Naive B cell (primary cell): Measurements from ENCODE around the gene WNT1. TPM values are rescaled to one million over a fixed set of nuclear protein-coding genes. Genes with fewer than 3 reads are reported as not detected.

Source experiments
- ATAC-seq, 2 donors: fragments of 150-1000 bp; cut with Tn5 transposase; 2 replicates each; pipeline ENCODE4 v1.10.0; 2021; ENCODE audit warnings: low read depth in 2 of 2, mild to moderate bottlenecking in 2 of 2, moderate library complexity in 2 of 2
- DNase-seq: peaks from one replicate; pipeline ENCODE4 v3.0.0; 2022
- H3K27ac Mint-ChIP-seq, 6 donors: one replicate each; pipeline ENCODE4 v1.8.0; 2020 to 2022; ENCODE audit warnings: mild to moderate bottlenecking in 6 of 6, mixed read lengths in 6 of 6, moderate library complexity in 5 of 6, inconsistent platforms in 2 of 6
- H3K27me3 Mint-ChIP-seq, 3 donors: one replicate each; pipeline ENCODE4 v1.8.0; 2021 to 2022; ENCODE audit warnings: mixed read lengths in 3 of 3, mild to moderate bottlenecking in 1 of 3
- H3K36me3 Mint-ChIP-seq, 2 donors: one replicate each; pipeline ENCODE4 v1.8.0; 2020 to 2022; ENCODE audit warnings: mixed read lengths in 2 of 2, inconsistent platforms in 1 of 2, mild to moderate bottlenecking in 1 of 2
- H3K4me1 Mint-ChIP-seq, 3 donors: one replicate each; pipeline ENCODE4 v1.8.0; 2020 to 2022; ENCODE audit warnings: mixed read lengths in 3 of 3, inconsistent platforms in 1 of 3, mild to moderate bottlenecking in 1 of 3, moderate library complexity in 1 of 3
- H3K4me3 Mint-ChIP-seq, 8 donors: one replicate each; pipeline ENCODE4 v1.8.0; 2020 to 2022; ENCODE audit warnings: mild to moderate bottlenecking in 8 of 8, mixed read lengths in 8 of 8, moderate library complexity in 8 of 8, inconsistent platforms in 2 of 8
- H3K9me3 Mint-ChIP-seq, 7 donors: one replicate each; pipeline ENCODE4 v1.8.0; 2020 to 2022; ENCODE audit warnings: mixed read lengths in 7 of 7, mild to moderate bottlenecking in 5 of 7, inconsistent platforms in 2 of 7, moderate library complexity in 1 of 7
- polyA plus RNA-seq, 6 donors: library from polyadenylated mRNA; unstranded; fragments of 300-500 nt; fragmentation: Illumina TruSeq; gene quantifications; one replicate each; pipeline ENCODE4 v1.2.3, GENCODE V29; 2021; ENCODE audit warnings: low read depth in 6 of 6

The WNT1 gene
- polyA plus RNA-seq, 6 donors from 2014 or later, result 0.23 TPM; not detected in 5

GRCh38 chr12:49012739-49013138 lies 34.6 kb downstream of the WNT1 start:
- Mint-ChIP-seq H3K27ac (no peak overlapping the region), H3K36me3 (peaks cover 14 to 15% of the 10 kb centered on the region in 2 donors), H3K9me3 (no peaks in the 10 kb centered on the region), H3K27me3 (no peaks in the 10 kb centered on the region), H3K4me3 (no peak overlapping the region), H3K4me1 (peaks cover 15 to 18% (median 17%) of the 10 kb centered on the region in 3 donors)
- DNase-seq (no peak), ATAC-seq (no peak)

- Mint-ChIP-seq H3K27me3 (no peaks in the 10 kb centered on the region), H3K4me1 (peaks cover 17 to 22% (median 22%) of the 10 kb centered on the region in 3 donors), H3K9me3 (no peaks in the 10 kb centered on the region), H3K36me3 (peaks cover 10% of the 10 kb centered on the region in 2 donors), H3K27ac (no peak overlapping the region), H3K4me3 (no peak overlapping the region)
- DNase-seq (no peak), ATAC-seq (no peak)
These were observed 35.3 kb downstream of the WNT1 start for GRCh38 chr12:49013428-49013827.

GRCh38 chr12:49014547-49014946 lies 36.4 kb downstream of the WNT1 start:
- Mint-ChIP-seq H3K9me3 (no peaks in the 10 kb centered on the region), H3K4me3 (no peak overlapping the region), H3K4me1 (peaks cover 23 to 33% (median 28%) of the 10 kb centered on the region in 3 donors), H3K27ac (no peak overlapping the region), H3K36me3 (peaks cover 4 to 7% of the 10 kb centered on the region in 2 donors), H3K27me3 (no peaks in the 10 kb centered on the region)
- DNase-seq (no peak), ATAC-seq (no peak)

- Mint-ChIP-seq H3K9me3 (no peaks in the 10 kb centered on the region), H3K4me3 (peak overlapping the region in 1 of 8 donors; percentile 66), H3K4me1 (peaks cover 29 to 40% (median 33%) of the 10 kb centered on the region in 3 donors), H3K27ac (peak overlapping the region in 1 of 6 donors; percentile 57), H3K27me3 (no peaks in the 10 kb centered on the region), H3K36me3 (peaks cover 4 to 7% of the 10 kb centered on the region in 2 donors)
- DNase-seq (no peak), ATAC-seq (no peak)
These were observed 37.1 kb downstream of the WNT1 start for GRCh38 chr12:49015196-49015595.

GRCh38 chr12:49017891-49018260 lies 39.8 kb downstream of the WNT1 start:
- Mint-ChIP-seq H3K4me1 (peaks cover 29 to 40% (median 35%) of the 10 kb centered on the region in 3 donors), H3K4me3 (peak overlapping the region; percentile 79 to 96 (median 93))
- ATAC-seq, result no peak

GRCh38 chr12:49018261-49019119 lies 40.4 kb downstream of the WNT1 start, which contains the start of gene PRKAG1:
Gene PRKAG1, minus strand, starts transcription at chr12:49018776. Its CDS starts 36 bp downstream, at chr12:49018740.
- H3K36me3 Mint-ChIP-seq, result peaks cover 10 to 15% of the 10 kb centered on the region in 2 donors
- H3K4me3 Mint-ChIP-seq, result peak within 1 kb of the TSS; percentile 79 to 96 (median 93)
- ATAC-seq, result peak; percentile 84 to 87
- H3K27me3 Mint-ChIP-seq, result no peaks in the 10 kb centered on the region
- peaks cover 29 to 40% (median 35%) of the 10 kb centered on the region in 3 donors for H3K4me1 Mint-ChIP-seq
- peak within 1 kb of the TSS; percentile 99 to 100 (median 99) for H3K27ac Mint-ChIP-seq
- DNase-seq, result peak; percentile 98
- H3K9me3 Mint-ChIP-seq, result no peaks in the 10 kb centered on the region

More at GRCh38 chr12:49017891-49018260, 39.8 kb downstream of the WNT1 start:
- Mint-ChIP-seq H3K36me3 (peaks cover 10 to 13% of the 10 kb centered on the region in 2 donors), H3K27me3 (no peaks in the 10 kb centered on the region), H3K27ac (peak overlapping the region; percentile 99 to 100 (median 99)), H3K9me3 (no peaks in the 10 kb centered on the region)
- DNase-seq, result no peak

GRCh38 chr12:49019120-49019430 lies 41.0 kb downstream of the WNT1 start:
- ATAC-seq, result peak; percentile 63
- DNase-seq, result no peak
- peak overlapping the region; percentile 99 to 100 (median 99) for H3K27ac Mint-ChIP-seq
- H3K4me3 Mint-ChIP-seq, result peak overlapping the region; percentile 79 to 96 (median 93)
- H3K36me3 Mint-ChIP-seq, result peaks cover 10 to 15% of the 10 kb centered on the region in 2 donors
- H3K27me3 Mint-ChIP-seq, result no peaks in the 10 kb centered on the region
- no peaks in the 10 kb centered on the region for H3K9me3 Mint-ChIP-seq
- H3K4me1 Mint-ChIP-seq, result peaks cover 29 to 40% (median 35%) of the 10 kb centered on the region in 3 donors

GRCh38 chr12:49019443-49020324 lies 41.6 kb downstream of the WNT1 start:
- H3K4me1 Mint-ChIP-seq, result peaks cover 25 to 40% (median 34%) of the 10 kb centered on the region in 3 donors
- ATAC-seq (peak in 1 of 2 donors; percentile 2), DNase-seq (peak; percentile 38)
- H3K4me3 Mint-ChIP-seq, result peak overlapping the region; percentile 74 to 96 (median 93)
- H3K27me3 Mint-ChIP-seq, result no peaks in the 10 kb centered on the region
- peak overlapping the region; percentile 99 to 100 (median 99) for H3K27ac Mint-ChIP-seq
- no peaks in the 10 kb centered on the region for H3K9me3 Mint-ChIP-seq
- H3K36me3 Mint-ChIP-seq, result peaks cover 10 to 15% of the 10 kb centered on the region in 2 donors

- Mint-ChIP-seq H3K27me3 (no peaks in the 10 kb centered on the region), H3K36me3 (peaks cover 13 to 15% of the 10 kb centered on the region in 2 donors), H3K9me3 (no peaks in the 10 kb centered on the region), H3K27ac (peak overlapping the region in 4 of 6 donors; percentile 26 to 99 (median 79)), H3K4me1 (peaks cover 25 to 43% (median 27%) of the 10 kb centered on the region in 3 donors), H3K4me3 (no peak overlapping the region)
- DNase-seq (no peak), ATAC-seq (no peak)
These were observed 42.3 kb downstream of the WNT1 start for GRCh38 chr12:49020441-49020840.

GRCh38 chr12:49021292-49021915 lies 43.3 kb downstream of the WNT1 start:
- Mint-ChIP-seq H3K4me1 (peaks cover 22 to 36% (median 30%) of the 10 kb centered on the region in 3 donors), H3K36me3 (peaks cover 15 to 22% of the 10 kb centered on the region in 2 donors), H3K9me3 (no peaks in the 10 kb centered on the region), H3K27ac (peak overlapping the region; percentile 46 to 99 (median 68)), H3K27me3 (no peaks in the 10 kb centered on the region), H3K4me3 (no peak overlapping the region)
- no peak for ATAC-seq
- no peak for DNase-seq

- no peaks in the 10 kb centered on the region for H3K27me3 Mint-ChIP-seq
- peaks cover 15 to 26% (median 22%) of the 10 kb centered on the region in 3 donors for H3K4me1 Mint-ChIP-seq
- DNase-seq (no peak), ATAC-seq (no peak)
- H3K36me3 Mint-ChIP-seq, result peaks cover 18 to 22% of the 10 kb centered on the region in 2 donors
- H3K4me3 Mint-ChIP-seq, result peak overlapping the region in 2 of 8 donors; percentile 34 to 53
- no peaks in the 10 kb centered on the region for H3K9me3 Mint-ChIP-seq
- peak overlapping the region in 4 of 6 donors; percentile 56 to 99 (median 76) for H3K27ac Mint-ChIP-seq
These were observed 44.5 kb downstream of the WNT1 start for GRCh38 chr12:49022558-49023178.

- no peak overlapping the region for H3K4me3 Mint-ChIP-seq
- H3K36me3 Mint-ChIP-seq, result peaks cover 22 to 23% of the 10 kb centered on the region in 2 donors
- H3K27me3 Mint-ChIP-seq, result no peaks in the 10 kb centered on the region
- no peaks in the 10 kb centered on the region for H3K9me3 Mint-ChIP-seq
- ATAC-seq (no peak), DNase-seq (no peak)
- H3K27ac Mint-ChIP-seq, result peak overlapping the region in 1 of 6 donors; percentile 99
- peaks cover 11 to 17% (median 16%) of the 10 kb centered on the region in 3 donors for H3K4me1 Mint-ChIP-seq
These were observed 45.7 kb downstream of the WNT1 start for GRCh38 chr12:49023812-49024211.
